ENCODE measurements around the gene TSPEAR.
A peak's percentile ranks its signal among the peaks of the same experiment; 100 is the strongest.

Gene TSPEAR

DNA sequence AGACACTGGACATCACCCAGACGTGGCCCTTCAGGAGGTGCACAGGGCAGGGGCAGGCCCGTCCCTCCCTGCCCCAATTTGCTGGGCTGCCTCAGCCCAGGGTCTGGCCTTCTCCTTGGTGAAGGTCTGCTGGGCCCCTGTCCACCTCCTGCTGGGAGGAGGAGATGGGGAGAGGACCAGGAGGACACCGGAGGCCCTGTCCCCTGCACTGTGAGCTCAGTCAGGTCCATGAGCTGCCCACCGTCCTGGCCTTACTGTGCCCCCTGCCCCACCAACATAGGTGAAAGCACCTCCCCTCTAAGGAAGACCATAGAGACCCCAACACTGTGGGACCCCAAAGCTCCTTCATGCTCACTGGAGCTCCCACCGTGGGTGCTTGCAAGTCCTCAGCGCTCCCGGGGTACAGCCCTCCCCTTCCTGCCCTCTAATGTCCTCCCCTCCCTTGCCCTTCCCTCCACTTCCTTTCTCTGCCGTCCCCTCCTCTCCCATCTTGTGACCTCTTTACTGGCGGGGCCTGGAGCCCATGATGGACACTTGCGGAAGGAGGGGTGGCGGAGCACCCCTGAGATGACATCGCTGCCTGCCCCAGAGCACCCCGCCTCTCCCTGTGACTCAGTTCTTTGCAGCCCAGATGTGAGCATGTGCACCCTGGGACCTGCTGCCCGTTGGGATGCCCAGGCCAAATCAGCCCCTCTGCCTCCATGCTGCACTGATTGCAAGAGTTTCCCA is 251.5 kb downstream of the TSPEAR start:
- WGBS, 2 experiments (ENCODE audit: insufficient coverage in 2 of 2), result 96 to 99% methylated on average over 12 of the region's 14 CpGs
- no peak overlapping the region for H3K4me3 ChIP-seq (ENCODE audit: extremely low read depth, insufficient read depth, low read length, poor library complexity, severe bottlenecking)
- H3K27ac ChIP-seq (ENCODE audit: low read depth, low read length, severe bottlenecking), result no peak overlapping the region
- H3K9me3 ChIP-seq (ENCODE audit: control insufficient read depth, low read length), result no peaks in the 10 kb centered on the region
- no peaks in the 10 kb centered on the region for H3K4me1 ChIP-seq (ENCODE audit: control insufficient read depth, insufficient read depth, low read length, poor library complexity, severe bottlenecking)
- H3K36me3 ChIP-seq (ENCODE audit: control insufficient read depth, insufficient read depth, low read length), result peaks cover 8% of the 10 kb centered on the region

DNA sequence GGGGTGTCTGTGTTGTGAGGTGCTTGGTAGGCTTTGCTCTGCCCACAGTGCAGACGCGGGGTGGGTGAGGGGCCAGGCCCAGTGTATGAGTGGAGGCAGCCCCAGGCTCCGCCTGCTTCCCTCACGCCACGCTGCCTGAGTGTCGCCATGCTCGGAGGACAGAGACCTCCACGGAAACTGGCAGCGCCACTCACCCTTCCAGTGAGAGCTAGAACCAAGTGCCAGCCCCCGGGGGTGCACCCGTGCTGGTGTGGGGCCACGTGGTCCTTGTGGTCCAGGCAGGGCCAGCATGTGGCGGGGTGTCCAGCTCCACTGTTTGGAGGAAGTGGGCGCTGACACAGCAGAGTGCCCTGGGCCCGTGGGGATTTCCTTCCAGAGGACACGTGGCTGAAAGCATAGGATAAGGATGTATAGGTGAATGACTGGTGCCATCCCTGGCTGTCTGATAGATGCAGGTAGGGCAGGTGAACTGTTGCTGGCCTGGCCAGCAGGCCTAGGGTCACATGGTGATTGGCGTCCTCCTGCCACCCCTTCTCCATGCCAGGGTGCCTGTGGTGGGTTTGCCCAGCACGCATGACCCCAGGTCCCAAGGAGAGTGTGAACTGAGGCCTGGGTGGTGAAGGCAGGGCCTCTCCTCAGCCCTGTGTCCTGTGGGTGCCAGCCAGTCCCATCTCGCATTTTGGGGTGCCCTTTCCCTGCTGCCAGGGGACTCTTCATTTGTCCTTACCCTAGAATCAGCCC is 252.2 kb downstream of the TSPEAR start:
- 93 to 96% methylated on average over 17 to 18 of the region's 19 CpGs for WGBS, 2 experiments (ENCODE audit: insufficient coverage in 2 of 2)
- Histone ChIP-seq H3K27ac (ENCODE audit: low read depth, low read length, severe bottlenecking) (no peak overlapping the region), H3K9me3 (ENCODE audit: control insufficient read depth, low read length) (peaks cover 4% of the 10 kb centered on the region), H3K36me3 (ENCODE audit: control insufficient read depth, insufficient read depth, low read length) (peaks cover 8% of the 10 kb centered on the region), H3K4me1 (ENCODE audit: control insufficient read depth, insufficient read depth, low read length, poor library complexity, severe bottlenecking) (no peaks in the 10 kb centered on the region), H3K4me3 (ENCODE audit: extremely low read depth, insufficient read depth, low read length, poor library complexity, severe bottlenecking) (no peak overlapping the region)

DNA sequence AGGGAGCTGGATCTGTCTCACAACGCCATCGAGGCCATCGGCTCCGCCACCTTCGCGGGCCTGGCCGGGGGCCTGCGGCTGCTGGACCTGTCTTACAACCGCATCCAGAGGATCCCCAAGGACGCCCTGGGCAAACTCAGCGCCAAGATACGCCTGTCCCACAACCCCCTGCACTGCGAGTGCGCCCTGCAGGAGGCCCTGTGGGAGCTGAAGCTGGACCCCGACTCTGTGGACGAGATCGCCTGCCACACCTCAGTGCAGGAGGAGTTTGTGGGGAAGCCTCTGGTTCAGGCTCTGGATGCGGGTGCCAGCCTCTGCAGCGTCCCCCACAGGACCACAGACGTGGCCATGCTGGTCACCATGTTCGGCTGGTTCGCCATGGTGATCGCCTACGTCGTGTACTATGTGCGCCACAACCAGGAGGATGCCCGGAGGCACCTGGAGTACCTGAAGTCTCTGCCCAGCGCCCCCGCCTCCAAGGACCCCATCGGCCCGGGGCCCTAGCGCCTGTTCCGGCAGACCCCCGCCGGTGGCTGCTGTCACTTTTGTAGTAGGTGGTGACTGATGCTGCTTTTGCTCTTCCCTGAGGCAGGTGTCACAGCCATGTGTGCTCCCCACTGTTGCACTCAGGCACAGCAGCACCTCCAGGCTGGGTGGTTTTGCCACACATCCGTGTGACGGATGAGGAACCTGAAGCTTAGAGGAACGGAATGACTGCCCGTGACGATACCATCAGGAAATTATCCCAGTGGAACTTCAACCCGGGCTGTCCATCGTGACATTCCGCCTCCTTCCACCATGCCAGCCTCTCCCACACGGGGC is 254.2 kb downstream of the TSPEAR start:
- no peaks in the 10 kb centered on the region for H3K4me1 ChIP-seq (ENCODE audit: control insufficient read depth, insufficient read depth, low read length, poor library complexity, severe bottlenecking)
- peaks cover 10% of the 10 kb centered on the region for H3K9me3 ChIP-seq (ENCODE audit: control insufficient read depth, low read length)
- no peak overlapping the region for H3K27ac ChIP-seq (ENCODE audit: low read depth, low read length, severe bottlenecking)
- no peak overlapping the region for H3K4me3 ChIP-seq (ENCODE audit: extremely low read depth, insufficient read depth, low read length, poor library complexity, severe bottlenecking)
- peaks cover 8% of the 10 kb centered on the region for H3K36me3 ChIP-seq (ENCODE audit: control insufficient read depth, insufficient read depth, low read length)
- 93 to 97% methylated on average over 38 to 42 of the region's 44 CpGs for WGBS, 2 experiments (ENCODE audit: insufficient coverage in 2 of 2)

DNA sequence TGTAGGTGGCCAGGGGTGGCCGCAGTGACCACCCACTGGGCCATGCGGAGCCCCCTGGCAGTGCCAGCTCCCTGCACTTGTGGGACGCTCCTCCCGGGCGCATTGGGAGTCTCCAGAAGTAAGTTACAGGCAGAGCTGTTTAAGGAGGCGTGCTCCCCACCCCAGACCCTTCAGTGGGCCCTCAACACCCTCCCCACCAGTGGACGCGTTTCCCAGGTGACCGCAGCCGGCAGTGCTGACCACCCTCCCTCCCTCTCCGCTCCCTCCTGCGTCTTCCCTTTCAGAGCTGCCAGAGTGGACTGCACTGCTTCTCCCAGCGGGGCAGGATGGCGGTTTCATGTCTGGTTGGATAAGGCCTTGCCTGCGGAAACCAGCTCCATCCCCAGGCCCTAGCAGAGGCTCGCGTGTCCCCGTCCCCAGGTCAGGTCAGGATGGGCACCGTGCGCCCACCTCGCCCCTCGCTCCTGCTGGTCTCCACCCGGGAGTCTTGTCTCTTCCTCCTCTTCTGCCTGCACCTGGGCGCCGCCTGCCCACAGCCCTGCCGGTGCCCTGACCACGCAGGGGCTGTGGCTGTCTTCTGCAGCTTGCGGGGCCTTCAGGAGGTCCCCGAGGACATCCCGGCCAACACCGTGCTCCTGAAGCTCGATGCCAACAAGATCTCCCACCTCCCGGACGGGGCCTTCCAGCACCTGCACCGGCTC is 255.0 kb downstream of the TSPEAR start:
- Histone ChIP-seq H3K9me3 (ENCODE audit: control insufficient read depth, low read length) (peaks cover 10% of the 10 kb centered on the region), H3K36me3 (ENCODE audit: control insufficient read depth, insufficient read depth, low read length) (peaks cover 8% of the 10 kb centered on the region), H3K4me3 (ENCODE audit: extremely low read depth, insufficient read depth, low read length, poor library complexity, severe bottlenecking) (peak overlapping the region; percentile 64), H3K4me1 (ENCODE audit: control insufficient read depth, insufficient read depth, low read length, poor library complexity, severe bottlenecking) (no peaks in the 10 kb centered on the region), H3K27ac (ENCODE audit: low read depth, low read length, severe bottlenecking) (no peak overlapping the region)
- 90 to 91% methylated on average over 29 to 35 of the region's 35 CpGs for WGBS, 2 experiments (ENCODE audit: insufficient coverage in 2 of 2)

DNA sequence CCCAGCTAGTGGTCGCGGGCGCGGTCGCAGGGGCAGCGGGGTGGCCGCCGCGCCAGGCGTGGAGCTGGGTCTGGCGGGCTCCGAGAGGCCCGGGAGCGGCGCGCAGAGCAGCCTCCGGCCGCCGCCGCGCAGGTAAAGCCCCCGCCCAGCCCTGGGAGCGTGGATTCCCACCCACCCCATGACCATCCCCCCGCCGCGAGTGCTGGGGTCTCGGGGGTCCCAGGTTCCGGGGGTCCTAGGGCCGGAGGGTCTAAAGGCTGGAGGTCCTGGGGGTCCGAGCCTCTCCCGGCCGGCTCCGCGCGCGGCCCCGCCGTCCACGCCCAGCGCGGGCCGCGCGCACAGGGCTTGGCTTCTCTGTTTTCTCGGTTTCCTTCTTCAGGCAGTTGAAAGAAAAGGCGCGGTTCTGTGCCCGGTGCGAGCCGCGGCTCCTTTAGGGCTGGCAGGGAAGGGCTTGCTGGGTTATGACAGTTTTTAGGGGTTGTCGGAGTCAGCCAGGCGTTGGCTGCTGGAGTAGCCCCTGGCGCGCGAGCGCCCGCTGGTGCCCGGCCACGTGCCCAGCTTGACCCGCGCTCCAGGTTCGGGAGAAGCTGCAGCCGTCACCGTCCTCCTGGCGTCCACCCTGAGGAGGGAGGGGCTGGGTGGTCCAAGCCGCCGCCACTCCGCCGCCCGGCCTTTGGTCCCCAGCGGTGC is 255.7 kb downstream of the TSPEAR start:
- Histone ChIP-seq H3K9me3 (ENCODE audit: control insufficient read depth, low read length) (peaks cover 10% of the 10 kb centered on the region), H3K36me3 (ENCODE audit: control insufficient read depth, insufficient read depth, low read length) (peaks cover 8% of the 10 kb centered on the region), H3K4me3 (ENCODE audit: extremely low read depth, insufficient read depth, low read length, poor library complexity, severe bottlenecking) (peak overlapping the region; percentile 64), H3K27ac (ENCODE audit: low read depth, low read length, severe bottlenecking) (no peak overlapping the region), H3K4me1 (ENCODE audit: control insufficient read depth, insufficient read depth, low read length, poor library complexity, severe bottlenecking) (no peaks in the 10 kb centered on the region)
- 2% methylated on average over 38 to 56 of the region's 72 CpGs for WGBS, 2 experiments (ENCODE audit: insufficient coverage in 2 of 2)

DNA sequence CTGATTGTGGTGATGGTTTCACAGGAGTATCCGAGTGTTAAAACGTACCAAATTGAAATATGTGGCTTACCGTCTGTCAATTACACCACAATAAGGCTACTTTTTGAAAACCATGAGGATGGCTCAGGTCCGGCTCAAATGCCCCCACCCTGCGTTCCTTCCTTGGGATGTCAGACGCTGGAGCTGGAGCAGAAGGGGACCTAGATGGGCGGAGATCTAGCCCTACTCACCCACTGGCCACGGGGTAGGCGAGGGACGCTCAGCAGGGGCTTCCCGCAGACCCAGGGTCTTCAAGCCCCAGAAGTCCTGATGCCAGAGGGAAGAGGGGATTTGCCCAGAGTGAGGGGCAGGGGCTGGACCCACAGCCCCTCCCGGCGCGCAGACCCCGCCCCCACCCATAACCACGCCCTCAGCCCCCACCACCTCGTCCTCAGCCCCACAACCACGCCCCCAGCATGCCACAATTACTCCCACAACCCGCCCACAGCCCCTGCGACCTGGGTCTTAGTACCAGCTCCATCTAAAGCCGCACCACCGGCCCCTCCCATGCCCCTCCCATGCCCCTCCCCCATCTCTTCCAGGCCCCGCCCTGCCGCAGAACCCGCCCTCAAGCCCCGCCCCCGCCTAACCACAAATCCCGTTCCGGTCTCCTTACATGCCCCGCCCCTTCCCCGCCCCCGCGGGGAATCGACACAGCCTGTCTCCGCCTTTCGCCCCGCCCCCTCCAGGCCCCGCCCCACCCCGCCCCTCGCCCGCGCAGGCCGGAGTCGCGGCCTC is 256.4 kb downstream of the TSPEAR start, which contains the start of gene LRRC3:
TSS of gene LRRC3 (plus strand) at position 764 of the 777 bp plus-strand sequence. CDS start 1,135 bp downstream, outside the sequence.
- Histone ChIP-seq H3K36me3 (ENCODE audit: control insufficient read depth, insufficient read depth, low read length) (peaks cover 8% of the 10 kb centered on the region), H3K9me3 (ENCODE audit: control insufficient read depth, low read length) (peaks cover 10% of the 10 kb centered on the region), H3K4me3 (ENCODE audit: extremely low read depth, insufficient read depth, low read length, poor library complexity, severe bottlenecking) (peak within 1 kb of the TSS; percentile 64), H3K27ac (ENCODE audit: low read depth, low read length, severe bottlenecking) (no peak within 1 kb of the TSS), H3K4me1 (ENCODE audit: control insufficient read depth, insufficient read depth, low read length, poor library complexity, severe bottlenecking) (no peaks in the 10 kb centered on the region)
- WGBS, 2 experiments (ENCODE audit: insufficient coverage in 2 of 2), result 15 to 21% methylated on average over 7 to 15 of the region's 45 CpGs

DNA sequence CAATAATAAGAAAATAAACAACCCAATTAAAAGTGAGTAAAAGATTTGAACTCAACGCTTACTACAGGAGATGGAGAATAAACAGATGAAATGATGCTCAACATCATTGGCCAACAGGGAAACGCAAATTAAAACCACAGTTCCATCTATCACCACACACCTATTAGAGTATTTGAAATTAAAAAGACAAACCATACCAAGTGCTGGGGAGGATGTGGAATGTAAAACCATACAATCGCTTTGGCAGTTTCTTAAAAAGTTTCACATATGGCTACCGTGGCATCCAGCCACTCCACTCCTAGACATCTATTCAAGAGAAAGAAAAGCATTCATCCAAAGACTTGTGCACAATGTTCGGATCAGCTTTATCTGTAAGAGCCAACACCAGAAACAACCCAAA is 257.3 kb downstream of the TSPEAR start:
- H3K27ac ChIP-seq (ENCODE audit: low read depth, low read length, severe bottlenecking), result no peak overlapping the region
- no peaks in the 10 kb centered on the region for H3K4me1 ChIP-seq (ENCODE audit: control insufficient read depth, insufficient read depth, low read length, poor library complexity, severe bottlenecking)
- 100% methylated on average over 1 to 2 of the region's 5 CpGs for WGBS, 2 experiments (ENCODE audit: insufficient coverage in 2 of 2)
- H3K4me3 ChIP-seq (ENCODE audit: extremely low read depth, insufficient read depth, low read length, poor library complexity, severe bottlenecking), result no peak overlapping the region
- H3K36me3 ChIP-seq (ENCODE audit: control insufficient read depth, insufficient read depth, low read length), result peaks cover 8% of the 10 kb centered on the region
- H3K9me3 ChIP-seq (ENCODE audit: control insufficient read depth, low read length), result peaks cover 10% of the 10 kb centered on the region

DNA sequence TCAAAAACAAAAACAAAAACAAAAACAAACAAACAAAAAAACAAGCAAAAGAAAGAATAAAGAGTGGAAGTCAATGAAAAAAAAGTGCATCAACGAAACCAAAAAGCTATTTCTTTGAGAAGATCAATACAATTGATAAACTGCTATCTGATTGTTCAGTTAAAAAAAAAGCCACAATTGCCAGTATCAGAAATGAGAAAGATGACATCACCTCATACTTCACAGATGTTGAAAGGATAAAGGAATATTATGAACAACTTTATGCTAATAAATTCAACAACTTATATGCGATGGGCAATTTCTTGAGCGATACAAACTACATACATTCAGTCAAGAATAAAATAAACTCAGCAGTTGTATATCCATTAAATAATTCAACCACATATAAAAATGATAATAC is 258.3 kb downstream of the TSPEAR start:
- WGBS, 2 experiments (ENCODE audit: insufficient coverage in 2 of 2), result 100% methylated on average over 1 of the region's 3 CpGs; no CpG with 5 or more reads in 1 of the 2 experiments
- peaks cover 6% of the 10 kb centered on the region for H3K4me1 ChIP-seq (ENCODE audit: control insufficient read depth, insufficient read depth, low read length, poor library complexity, severe bottlenecking)
- peaks cover 8% of the 10 kb centered on the region for H3K36me3 ChIP-seq (ENCODE audit: control insufficient read depth, insufficient read depth, low read length)
- no peak overlapping the region for H3K4me3 ChIP-seq (ENCODE audit: extremely low read depth, insufficient read depth, low read length, poor library complexity, severe bottlenecking)
- no peak overlapping the region for H3K27ac ChIP-seq (ENCODE audit: low read depth, low read length, severe bottlenecking)
- peaks cover 10% of the 10 kb centered on the region for H3K9me3 ChIP-seq (ENCODE audit: control insufficient read depth, low read length)

DNA sequence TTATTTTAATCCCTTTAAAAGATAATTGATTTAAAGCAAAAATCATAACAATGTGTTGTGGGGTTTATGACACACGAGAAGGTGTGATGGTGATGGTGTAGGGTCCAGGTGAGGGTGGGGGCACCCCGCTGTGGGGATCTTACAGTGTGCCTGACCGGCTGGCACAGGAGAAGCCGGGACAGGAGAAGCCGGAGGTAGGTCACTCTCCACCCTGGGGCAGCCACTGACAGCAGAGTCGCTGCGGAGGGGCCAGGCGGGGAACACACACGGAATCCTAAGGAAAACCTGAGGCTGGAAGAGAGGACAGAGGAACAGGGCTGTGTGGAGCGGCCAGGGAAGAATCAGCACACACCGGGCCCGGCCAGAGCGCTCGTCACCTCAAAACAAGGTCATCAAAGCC is 260.4 kb downstream of the TSPEAR start:
- Histone ChIP-seq H3K4me1 (ENCODE audit: control insufficient read depth, insufficient read depth, low read length, poor library complexity, severe bottlenecking) (peaks cover 6% of the 10 kb centered on the region), H3K4me3 (ENCODE audit: extremely low read depth, insufficient read depth, low read length, poor library complexity, severe bottlenecking) (no peak overlapping the region), H3K36me3 (ENCODE audit: control insufficient read depth, insufficient read depth, low read length) (no peaks in the 10 kb centered on the region), H3K27ac (ENCODE audit: low read depth, low read length, severe bottlenecking) (no peak overlapping the region), H3K9me3 (ENCODE audit: control insufficient read depth, low read length) (peaks cover 10% of the 10 kb centered on the region)
- WGBS, 2 experiments (ENCODE audit: insufficient coverage in 2 of 2), result 91 to 93% methylated on average over 13 to 14 of the region's 14 CpGs

Measured in mesodermal cell (in vitro differentiated cells).